Medulla oblongata (tissue), 1 donor: ENCODE results near the gene FCHSD2.
A peak's percentile ranks its signal among the peaks of the same experiment; 100 is the strongest.
"Not testable (repeated sequence)": the region's sequence is repeated elsewhere in the genome, so short reads cannot be mapped to it uniquely, and the experiment has no call there.

Source experiments
- DNase-seq: peaks from one replicate; pipeline ENCODE4 v3.0.0-alpha.2; 2015; ENCODE audit errors: extremely low spot score

FCHSD2 gene

GRCh38 chr11:73011126-73011817 is 130.8 kb downstream of the FCHSD2 start:
- DNase-seq = no peak

DNA sequence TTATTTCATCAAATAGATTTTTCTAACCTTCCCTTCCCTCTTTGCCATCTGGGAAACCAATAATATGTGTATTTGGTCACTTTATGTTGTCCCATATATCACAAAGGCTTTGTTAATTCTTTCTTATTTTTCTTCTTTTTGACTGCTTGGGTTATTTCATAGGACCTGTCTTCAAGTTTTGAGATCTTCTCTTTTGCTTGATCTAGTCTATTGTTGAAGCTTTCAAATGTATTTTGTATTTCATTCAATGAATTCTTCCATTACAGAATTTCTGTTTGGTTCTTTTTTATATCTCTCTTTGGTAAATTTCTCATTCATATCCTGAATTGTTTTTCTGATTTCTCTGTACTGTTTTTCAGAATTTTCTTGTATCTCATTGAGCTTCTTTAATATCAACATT is 132.1 kb downstream of the FCHSD2 start:
- DNase-seq = no peak

DNA sequence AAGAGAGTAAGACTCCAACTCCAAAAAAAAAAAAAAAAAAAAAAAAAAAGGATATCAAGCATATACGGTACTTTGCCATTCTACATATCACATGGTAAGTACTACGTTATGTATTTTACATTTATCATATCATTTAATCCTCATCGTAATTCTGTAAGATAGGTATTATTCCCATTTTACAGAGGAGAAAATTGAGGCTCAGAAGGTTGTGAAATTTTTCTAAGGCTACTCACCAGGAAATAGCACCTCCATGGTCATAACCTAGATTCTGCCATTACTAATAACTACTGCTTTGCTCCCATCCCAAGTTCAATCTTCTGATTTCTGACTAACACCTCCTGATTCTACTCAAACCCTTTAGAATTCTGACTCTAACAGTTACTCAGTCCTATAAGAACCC is 138.0 kb downstream of the FCHSD2 start:
- no peak for DNase-seq

- no peak for DNase-seq
These were observed 139.0 kb downstream of the FCHSD2 start for GRCh38 chr11:73003088-73003487.

DNA sequence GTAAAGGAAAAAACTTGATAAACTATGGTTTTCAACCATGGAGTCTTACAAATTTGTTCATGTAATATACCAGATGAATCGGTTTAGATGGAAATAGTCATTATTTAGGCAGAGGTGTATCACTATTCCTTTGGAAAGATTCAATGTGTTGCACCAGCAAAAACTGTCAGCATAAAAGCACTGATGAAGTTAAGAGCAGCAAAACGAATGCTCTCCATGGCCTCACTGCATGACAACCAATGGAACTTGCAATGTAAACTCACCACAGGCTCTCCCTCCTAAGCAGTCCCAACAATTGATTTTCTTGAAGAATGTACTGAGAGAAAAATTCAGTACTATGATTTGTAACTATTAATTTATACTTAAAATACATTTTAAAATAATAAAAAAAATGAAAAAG is 139.9 kb downstream of the FCHSD2 start:
- no peak for DNase-seq

DNA sequence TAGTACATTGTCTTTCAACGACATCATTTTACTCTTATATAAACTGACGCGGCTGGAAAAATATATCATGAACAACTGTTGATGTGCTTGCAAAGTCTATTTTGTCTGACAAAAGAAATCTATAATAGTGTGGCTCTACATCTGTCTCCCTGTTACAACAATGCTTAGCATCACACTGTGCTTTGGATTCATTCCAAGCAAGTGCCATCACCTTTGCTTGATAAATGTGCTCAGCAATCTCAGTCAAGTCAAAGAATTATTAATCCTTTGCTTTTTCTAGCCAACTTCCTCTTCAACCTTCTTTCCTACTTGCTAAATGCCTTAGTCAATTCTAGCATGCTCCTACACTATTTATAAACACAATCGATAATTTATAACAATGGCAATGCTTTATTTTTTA is 140.5 kb downstream of the FCHSD2 start:
- DNase-seq = no peak

GRCh38 chr11:72998676-72999075 is 143.4 kb downstream of the FCHSD2 start:
- DNase-seq = no peak

DNA sequence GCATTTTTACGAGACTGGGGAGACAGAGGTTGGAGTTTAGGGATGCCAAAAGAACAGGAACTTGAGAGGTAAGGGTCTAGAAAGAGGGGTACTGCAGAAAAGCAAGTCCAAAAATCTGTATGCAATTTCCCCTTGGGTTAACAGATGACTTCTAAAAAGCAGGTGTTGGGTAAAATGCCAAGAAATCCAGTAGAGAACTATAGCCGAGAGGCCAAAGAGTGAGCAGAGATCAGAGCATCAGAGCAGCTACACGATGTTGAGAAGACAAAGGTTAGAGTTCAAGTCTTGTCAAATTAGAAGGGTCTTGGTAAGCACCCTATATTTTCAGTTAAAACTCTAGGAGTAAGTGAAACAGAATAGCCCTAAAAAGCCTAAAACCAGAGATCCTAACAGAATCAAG is 145.2 kb downstream of the FCHSD2 start:
- DNase-seq = no peak

GRCh38 chr11:72989727-72990126 is 152.4 kb downstream of the FCHSD2 start:
- DNase-seq = no peak

GRCh38 chr11:72988821-72989220 is 153.3 kb downstream of the FCHSD2 start:
- no peak for DNase-seq

DNA sequence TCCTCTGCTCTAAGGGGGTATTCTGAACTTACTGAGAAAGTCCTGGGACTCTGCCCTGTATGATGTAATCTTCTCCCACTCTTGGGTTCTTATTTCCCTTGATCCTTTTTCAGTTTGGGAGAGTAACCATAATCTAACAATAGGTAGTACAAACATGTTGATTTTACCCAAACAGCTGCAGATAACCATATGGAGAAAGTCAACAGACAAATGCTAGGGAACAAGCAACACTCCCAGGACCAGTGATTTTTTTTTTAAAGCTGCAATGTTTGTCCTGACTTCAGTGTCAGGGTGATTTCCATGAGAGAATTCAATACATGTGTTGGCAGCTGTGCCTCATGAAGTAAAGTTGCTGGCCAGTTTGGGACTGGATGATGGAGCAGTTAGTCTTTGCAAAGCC is 156.5 kb downstream of the FCHSD2 start:
- DNase-seq = no peak

- DNase-seq = no peak
These were observed 157.6 kb downstream of the FCHSD2 start for GRCh38 chr11:72984453-72985077.

GRCh38 chr11:72983560-72983959 is 158.6 kb downstream of the FCHSD2 start:
- no peak for DNase-seq

- DNase-seq = no peak
These were observed 160.0 kb downstream of the FCHSD2 start for GRCh38 chr11:72981971-72982685.

DNA sequence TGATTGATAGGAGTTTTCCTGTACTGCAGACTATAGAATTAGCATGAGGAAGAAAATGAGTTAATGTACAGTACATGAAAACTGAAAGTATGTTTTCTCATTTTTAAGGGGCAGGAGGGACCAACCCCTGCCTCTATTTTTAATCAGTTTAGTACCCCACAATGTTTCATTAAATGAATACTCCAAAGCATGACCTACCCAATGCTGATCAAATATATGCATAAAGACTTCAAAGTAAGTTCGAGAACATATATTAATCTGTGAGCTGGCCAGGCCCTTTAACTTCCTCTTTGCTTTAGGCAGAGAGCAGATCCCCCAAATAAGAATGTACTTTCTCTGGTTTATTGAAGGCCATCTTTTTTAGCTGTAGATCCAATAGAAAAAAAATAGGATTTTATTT is 161.0 kb downstream of the FCHSD2 start:
- DNase-seq = no peak

DNA sequence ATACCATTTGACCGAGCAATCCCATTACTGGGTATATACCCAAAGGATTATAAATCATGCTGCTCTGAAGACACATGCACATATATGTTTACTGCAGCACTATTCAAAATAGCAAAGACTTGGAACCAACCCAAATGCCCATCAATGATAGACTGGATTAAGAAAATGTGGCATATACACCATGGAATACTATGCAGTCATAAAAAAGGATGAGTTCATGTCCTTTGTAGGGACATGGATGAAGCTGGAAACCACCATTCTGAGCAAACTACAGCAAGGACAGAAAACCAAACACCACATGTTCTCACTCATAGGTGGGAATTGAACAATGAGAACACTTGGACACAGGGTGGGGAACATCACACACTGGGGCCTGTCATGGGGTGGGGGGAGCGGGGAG is 164.3 kb downstream of the FCHSD2 start:
- DNase-seq = not testable (repeated sequence)

DNA sequence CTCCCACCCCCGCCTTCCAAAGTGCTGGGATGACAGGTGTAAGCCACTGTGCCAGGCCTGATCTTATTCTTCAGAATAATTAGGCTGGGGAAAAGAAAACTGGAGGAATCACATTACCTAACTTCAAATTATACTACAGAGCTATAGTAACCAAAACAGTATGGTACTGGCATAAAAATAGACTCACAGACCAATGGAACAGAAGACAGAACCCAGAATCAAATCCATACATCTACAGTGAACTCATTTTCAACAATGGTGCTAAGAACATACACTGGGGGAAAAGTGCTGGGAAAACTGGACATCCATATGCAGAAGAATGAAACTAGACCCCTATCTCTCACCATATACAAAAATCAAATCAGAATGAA is 165.6 kb downstream of the FCHSD2 start:
- DNase-seq = not testable (repeated sequence)

- peak; percentile 17 for DNase-seq
These were observed 166.2 kb downstream of the FCHSD2 start for GRCh38 chr11:72975778-72976521.

- no peak for DNase-seq
These were observed 167.5 kb downstream of the FCHSD2 start for GRCh38 chr11:72974487-72975205.

GRCh38 chr11:72972496-72973128 is 169.5 kb downstream of the FCHSD2 start:
- DNase-seq = no peak
